ENCODE results near the gene ABCB9.
"Not testable (repeated sequence)": the region's sequence is repeated elsewhere in the genome, so short reads cannot be mapped to it uniquely, and the experiment has no call there.

The ABCB9 gene

DNA sequence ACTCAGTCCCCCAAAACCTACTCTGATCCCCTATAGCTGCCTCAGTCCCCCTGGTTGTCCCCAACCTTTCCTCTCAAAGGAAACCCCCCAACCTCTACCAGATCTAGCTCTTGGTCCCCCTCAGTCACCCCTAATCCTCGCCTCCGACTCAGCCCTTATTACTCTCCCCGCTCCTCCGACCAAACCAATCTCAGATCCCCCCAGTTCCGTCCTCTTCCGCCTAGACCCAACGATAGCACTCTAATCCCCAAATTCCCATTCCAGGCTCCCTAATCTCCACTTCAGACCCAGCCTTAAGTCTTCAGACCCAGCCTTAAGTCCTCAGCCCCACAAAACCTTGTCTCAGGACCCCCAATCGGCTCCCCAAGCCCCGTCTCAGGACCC, 71.0 kb downstream of the ABCB9 start:
- no CpG with 5 or more reads among the region's 9 CpGs for WGBS (ENCODE audit: insufficient coverage, insufficient read length)
- DNase-seq (ENCODE audit: low read depth, low spot score), result no peak
- peaks cover 7% of the 10 kb centered on the region for H3K4me1 ChIP-seq (ENCODE audit: control insufficient read depth, insufficient read depth, low read length)

DNA sequence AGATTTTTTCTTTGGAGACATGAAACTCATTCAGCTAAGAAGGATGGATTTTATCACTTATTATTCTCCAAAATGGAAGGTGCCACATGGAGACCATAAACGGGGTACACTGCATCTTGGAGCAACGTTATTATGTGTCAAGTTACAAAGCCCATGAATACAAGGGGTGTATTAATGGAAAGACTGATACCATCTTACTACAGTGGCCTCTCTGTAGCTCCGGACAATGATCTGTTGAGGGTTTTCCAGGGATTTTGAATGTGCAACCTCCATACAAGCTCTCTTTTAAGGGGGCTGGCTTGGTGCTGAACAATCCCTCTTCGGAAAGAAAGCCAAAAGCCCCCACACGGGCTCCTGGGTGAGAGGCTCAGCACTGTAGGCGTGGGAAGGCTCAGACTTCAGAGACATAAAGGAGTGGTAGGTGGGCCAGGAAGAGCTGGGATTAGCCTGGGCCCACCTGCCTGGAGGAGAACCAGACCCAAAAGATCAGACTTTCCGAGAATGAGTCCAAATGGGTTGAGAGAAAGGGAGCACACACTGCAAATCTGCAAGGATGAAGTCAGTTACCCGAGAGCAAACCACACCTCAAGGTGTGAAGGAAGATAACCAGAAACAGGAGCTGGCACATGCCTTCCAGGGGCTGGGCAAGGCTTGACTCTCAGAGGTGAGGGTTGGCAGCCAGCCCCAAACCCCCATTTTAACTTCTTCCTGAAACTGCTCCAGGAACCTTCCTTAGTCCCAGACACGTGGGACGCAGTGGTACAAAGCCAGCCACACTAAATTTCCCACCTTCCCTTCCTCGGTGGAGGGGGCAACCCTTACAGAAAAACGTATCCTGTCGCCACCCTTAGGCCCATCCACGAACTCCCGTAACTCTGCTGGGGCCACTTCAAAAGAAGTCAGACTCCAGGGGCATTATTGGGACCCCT, 71.8 kb downstream of the ABCB9 start:
- H3K36me3 ChIP-seq (ENCODE audit: control insufficient read depth, insufficient read depth, low read length), result no peaks in the 10 kb centered on the region
- H3K4me3 ChIP-seq (ENCODE audit: low read length), result no peak overlapping the region
- H3K4me1 ChIP-seq (ENCODE audit: control insufficient read depth, insufficient read depth, low read length), result peaks cover 7% of the 10 kb centered on the region
- H3K9me3 ChIP-seq (ENCODE audit: control insufficient read depth, insufficient read depth, low read length), result no peaks in the 10 kb centered on the region
- H3K27ac ChIP-seq (ENCODE audit: low read length), result no peak overlapping the region
- no peak for DNase-seq (ENCODE audit: low read depth, low spot score)
- no CpG with 5 or more reads among the region's 15 CpGs for WGBS (ENCODE audit: insufficient coverage, insufficient read length)
- H3K27me3 ChIP-seq (ENCODE audit: control insufficient read depth, insufficient read depth, low read length), result peaks cover 11% of the 10 kb centered on the region; the same call in 1 of the 2 replicates

More for the DNA sequence above, 71.0 kb downstream of the ABCB9 start:
- Histone ChIP-seq H3K9me3 (ENCODE audit: control insufficient read depth, insufficient read depth, low read length) (no peaks in the 10 kb centered on the region), H3K27ac (ENCODE audit: low read length) (no peak overlapping the region), H3K4me3 (ENCODE audit: low read length) (peak overlapping the region; percentile 85; the same call in 1 of the 2 replicates), H3K36me3 (ENCODE audit: control insufficient read depth, insufficient read depth, low read length) (no peaks in the 10 kb centered on the region), H3K27me3 (ENCODE audit: control insufficient read depth, insufficient read depth, low read length) (peaks cover 11% of the 10 kb centered on the region; the same call in 1 of the 2 replicates)

DNA sequence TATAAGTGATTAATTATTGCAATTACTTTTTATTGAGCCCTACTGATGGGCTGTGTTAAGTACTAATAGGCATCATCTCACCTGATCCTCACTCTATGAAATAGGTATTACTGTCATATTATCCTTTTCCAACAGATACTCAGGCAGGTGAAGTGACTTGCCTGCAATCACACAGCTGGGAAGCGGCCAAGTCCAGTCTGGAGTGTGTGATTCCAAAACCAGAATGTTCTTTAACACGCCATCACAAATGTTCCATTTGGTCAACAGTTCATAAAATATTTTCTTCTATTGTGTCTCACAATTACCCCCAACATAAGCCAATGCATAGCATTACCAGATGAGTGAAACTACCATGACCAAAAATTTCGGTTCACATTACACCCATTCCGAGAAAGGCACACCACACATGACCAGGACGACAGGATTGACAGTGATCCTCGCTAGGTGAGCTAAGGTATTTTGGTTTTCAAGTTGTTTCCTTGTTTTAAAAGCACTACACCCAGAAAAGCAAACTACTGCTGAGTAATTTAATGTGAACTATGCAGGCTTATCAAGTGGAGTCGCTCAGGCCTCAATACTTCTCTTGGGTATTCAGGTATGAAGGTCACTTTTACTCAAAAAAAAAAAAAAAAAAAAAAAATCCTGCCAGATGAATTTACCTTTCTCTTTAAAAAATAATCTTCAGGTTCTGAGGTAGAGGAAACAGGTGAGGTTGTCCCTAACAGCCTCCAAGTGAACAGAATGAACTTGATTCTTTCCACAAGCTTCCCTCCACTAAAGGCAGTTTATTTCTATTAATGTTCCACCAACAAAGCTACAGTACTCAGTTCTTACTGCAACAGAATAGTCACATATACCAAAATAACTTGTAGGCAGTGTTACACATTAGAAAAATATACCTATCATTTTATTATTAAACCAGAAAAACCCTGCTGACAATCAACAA, 72.8 kb downstream of the ABCB9 start:
- Histone ChIP-seq H3K36me3 (ENCODE audit: control insufficient read depth, insufficient read depth, low read length) (no peaks in the 10 kb centered on the region), H3K27ac (ENCODE audit: low read length) (no peak overlapping the region), H3K27me3 (ENCODE audit: control insufficient read depth, insufficient read depth, low read length) (peaks cover 11% of the 10 kb centered on the region; the same call in 1 of the 2 replicates), H3K4me3 (ENCODE audit: low read length) (no peak overlapping the region), H3K9me3 (ENCODE audit: control insufficient read depth, insufficient read depth, low read length) (no peaks in the 10 kb centered on the region), H3K4me1 (ENCODE audit: control insufficient read depth, insufficient read depth, low read length) (peaks cover 12% of the 10 kb centered on the region)
- DNase-seq (ENCODE audit: low read depth, low spot score), result no peak
- no CpG with 5 or more reads among the region's 7 CpGs for WGBS (ENCODE audit: insufficient coverage, insufficient read length)

DNA sequence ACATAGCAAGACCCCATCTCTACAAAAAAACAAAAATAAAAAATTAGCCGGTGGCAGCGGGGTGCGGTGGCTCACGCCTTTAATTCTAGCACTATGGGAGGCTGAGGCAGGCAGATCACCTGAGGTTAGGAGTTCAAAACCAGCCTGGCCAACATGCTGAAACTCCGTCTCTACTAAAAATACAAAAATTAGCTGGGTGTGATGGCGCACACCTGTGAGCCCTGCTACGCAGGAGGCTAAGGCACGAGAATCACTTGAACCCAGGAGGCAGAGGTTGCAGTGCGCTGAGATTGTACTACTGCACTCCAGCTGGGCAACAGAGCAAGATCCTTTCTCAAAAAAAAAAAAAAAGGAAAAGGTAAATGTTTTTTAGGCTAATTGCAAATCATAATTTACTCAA, 73.5 kb downstream of the ABCB9 start:
- not testable (repeated sequence) for H3K4me3 ChIP-seq (ENCODE audit: low read length)

DNA sequence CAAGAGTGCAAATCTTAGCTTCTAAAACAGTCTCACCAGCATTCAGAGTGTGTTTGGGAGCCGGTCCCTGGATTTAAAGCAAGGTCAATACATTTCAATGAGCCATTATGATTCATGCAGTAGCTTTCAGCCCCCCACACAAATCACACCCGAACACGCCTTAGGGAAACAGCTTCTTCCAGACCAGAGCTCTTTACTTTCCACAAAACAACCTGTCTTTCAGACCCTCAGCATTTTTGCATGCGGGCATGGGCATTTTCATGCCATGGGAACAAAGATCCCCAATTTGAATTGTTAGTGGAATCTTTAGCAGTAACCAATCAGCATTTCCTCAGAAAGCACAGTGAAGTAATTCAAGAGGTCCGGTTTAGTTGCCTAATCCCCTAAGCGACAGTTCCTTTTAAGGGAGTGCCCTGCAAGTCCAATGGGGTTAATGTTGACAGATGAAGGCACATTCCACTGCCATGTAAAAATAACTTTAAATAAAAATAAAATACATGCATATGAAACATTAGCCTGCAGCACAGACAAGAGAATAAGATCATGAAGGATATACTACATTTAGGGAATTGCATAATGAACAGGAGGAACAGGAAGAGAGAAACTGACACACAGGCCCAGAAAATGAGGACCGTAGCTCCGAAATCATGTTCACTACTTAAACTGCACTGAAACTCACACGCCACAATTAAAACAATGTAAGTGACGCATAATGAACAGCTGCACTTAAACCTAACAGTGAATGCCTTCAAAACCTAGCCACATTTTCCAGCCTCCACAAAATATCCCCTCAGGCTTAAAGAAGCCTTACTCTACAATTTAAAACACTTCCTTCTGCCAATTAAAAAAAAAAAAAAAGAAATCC, 74.4 kb downstream of the ABCB9 start:
- no peak overlapping the region for H3K4me3 ChIP-seq (ENCODE audit: low read length)
- DNase-seq (ENCODE audit: low read depth, low spot score), result no peak
- peaks cover 14% of the 10 kb centered on the region for H3K4me1 ChIP-seq (ENCODE audit: control insufficient read depth, insufficient read depth, low read length)
- peaks cover 11% of the 10 kb centered on the region; the same call in 1 of the 2 replicates for H3K27me3 ChIP-seq (ENCODE audit: control insufficient read depth, insufficient read depth, low read length)
- no peaks in the 10 kb centered on the region for H3K9me3 ChIP-seq (ENCODE audit: control insufficient read depth, insufficient read depth, low read length)
- no CpG with 5 or more reads among the region's 10 CpGs for WGBS (ENCODE audit: insufficient coverage, insufficient read length)
- no peak overlapping the region for H3K27ac ChIP-seq (ENCODE audit: low read length)
- H3K36me3 ChIP-seq (ENCODE audit: control insufficient read depth, insufficient read depth, low read length), result no peaks in the 10 kb centered on the region

More for the DNA sequence above, 73.5 kb downstream of the ABCB9 start:
- H3K36me3 ChIP-seq (ENCODE audit: control insufficient read depth, insufficient read depth, low read length); DNase-seq (ENCODE audit: low read depth, low spot score); H3K27ac ChIP-seq (ENCODE audit: low read length); H3K9me3 ChIP-seq (ENCODE audit: control insufficient read depth, insufficient read depth, low read length): not testable (repeated sequence)
- no CpG with 5 or more reads among the region's 9 CpGs for WGBS (ENCODE audit: insufficient coverage, insufficient read length)
- Histone ChIP-seq H3K27me3 (ENCODE audit: control insufficient read depth, insufficient read depth, low read length) (peaks cover 11% of the 10 kb centered on the region; the same call in 1 of the 2 replicates), H3K4me1 (ENCODE audit: control insufficient read depth, insufficient read depth, low read length) (peaks cover 14% of the 10 kb centered on the region)

DNA sequence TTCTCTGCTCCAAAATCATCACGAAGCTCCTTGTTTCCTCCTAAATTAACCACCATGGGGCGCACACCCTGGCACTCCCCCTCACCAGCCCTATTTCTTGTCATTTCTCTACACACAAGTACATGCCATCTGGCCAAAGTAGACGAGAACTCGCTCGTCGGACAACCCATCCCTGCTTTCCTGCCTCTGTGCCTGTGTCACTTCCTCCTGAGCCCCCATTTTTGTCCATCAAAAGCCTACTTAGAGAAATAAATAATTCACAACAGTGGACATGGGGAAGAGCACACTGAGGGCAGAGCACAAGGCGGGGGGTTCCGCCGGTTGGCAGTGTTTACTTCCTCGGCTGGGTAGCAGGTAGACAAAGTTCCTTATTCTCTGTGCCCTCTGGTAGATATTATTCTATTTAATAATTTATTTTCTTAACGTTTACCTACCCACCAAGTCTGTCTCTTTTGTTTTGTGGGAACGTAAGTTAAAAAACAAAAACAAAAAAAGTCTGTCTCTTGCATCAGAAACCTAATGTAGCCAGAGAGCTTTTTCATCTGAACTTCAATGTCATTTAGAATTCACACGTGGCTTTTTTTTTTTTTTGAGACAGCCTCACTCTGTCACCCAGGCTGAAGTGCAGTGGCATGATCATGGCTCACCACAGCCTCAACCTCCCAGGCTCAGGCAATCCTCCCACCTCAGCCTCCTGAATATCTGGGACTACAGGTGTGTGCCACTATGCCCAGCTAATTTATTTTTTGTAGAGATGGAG, 76.3 kb downstream of the ABCB9 start:
- Histone ChIP-seq H3K9me3 (ENCODE audit: control insufficient read depth, insufficient read depth, low read length) (no peaks in the 10 kb centered on the region), H3K4me1 (ENCODE audit: control insufficient read depth, insufficient read depth, low read length) (peaks cover 12% of the 10 kb centered on the region), H3K36me3 (ENCODE audit: control insufficient read depth, insufficient read depth, low read length) (no peaks in the 10 kb centered on the region), H3K27me3 (ENCODE audit: control insufficient read depth, insufficient read depth, low read length) (peaks cover 5% of the 10 kb centered on the region; the same call in 1 of the 2 replicates), H3K27ac (ENCODE audit: low read length) (no peak overlapping the region), H3K4me3 (ENCODE audit: low read length) (no peak overlapping the region)
- whole genome bisulfite sequencing (ENCODE audit: insufficient coverage, insufficient read length), result no CpG with 5 or more reads among the region's 13 CpGs
- no peak for DNase-seq (ENCODE audit: low read depth, low spot score)

DNA sequence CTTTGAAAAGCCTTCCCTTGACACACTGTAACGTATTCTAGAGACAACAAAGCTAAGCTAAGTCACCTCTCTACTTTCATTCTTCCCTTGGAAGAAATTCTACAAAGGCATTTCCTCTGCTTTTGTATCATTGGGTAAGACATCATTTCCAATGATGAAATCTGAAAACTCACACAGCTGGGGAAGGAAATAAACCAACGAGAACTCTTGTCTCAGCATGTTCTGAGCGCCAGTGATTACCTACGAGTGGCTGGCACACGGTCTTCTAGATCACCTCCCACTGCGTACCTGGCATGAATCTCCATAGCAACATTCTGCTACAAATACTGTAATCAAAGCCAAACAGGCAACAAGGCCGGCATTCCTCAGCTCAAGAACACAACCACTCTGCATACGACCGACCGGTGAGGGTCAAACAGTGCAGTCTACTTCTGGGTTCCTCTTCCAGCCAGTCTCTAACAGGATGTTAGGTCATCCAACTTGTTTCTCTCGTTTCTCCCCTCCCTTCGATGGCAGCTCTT, 78.0 kb downstream of the ABCB9 start:
- no peak for DNase-seq (ENCODE audit: low read depth, low spot score)
- no peaks in the 10 kb centered on the region for H3K9me3 ChIP-seq (ENCODE audit: control insufficient read depth, insufficient read depth, low read length)
- H3K27me3 ChIP-seq (ENCODE audit: control insufficient read depth, insufficient read depth, low read length), result no peaks in the 10 kb centered on the region
- no peak overlapping the region for H3K4me3 ChIP-seq (ENCODE audit: low read length)
- peaks cover 9% of the 10 kb centered on the region for H3K4me1 ChIP-seq (ENCODE audit: control insufficient read depth, insufficient read depth, low read length)
- no CpG with 5 or more reads among the region's 12 CpGs for WGBS (ENCODE audit: insufficient coverage, insufficient read length)
- no peak overlapping the region for H3K27ac ChIP-seq (ENCODE audit: low read length)
- no peaks in the 10 kb centered on the region for H3K36me3 ChIP-seq (ENCODE audit: control insufficient read depth, insufficient read depth, low read length)

DNA sequence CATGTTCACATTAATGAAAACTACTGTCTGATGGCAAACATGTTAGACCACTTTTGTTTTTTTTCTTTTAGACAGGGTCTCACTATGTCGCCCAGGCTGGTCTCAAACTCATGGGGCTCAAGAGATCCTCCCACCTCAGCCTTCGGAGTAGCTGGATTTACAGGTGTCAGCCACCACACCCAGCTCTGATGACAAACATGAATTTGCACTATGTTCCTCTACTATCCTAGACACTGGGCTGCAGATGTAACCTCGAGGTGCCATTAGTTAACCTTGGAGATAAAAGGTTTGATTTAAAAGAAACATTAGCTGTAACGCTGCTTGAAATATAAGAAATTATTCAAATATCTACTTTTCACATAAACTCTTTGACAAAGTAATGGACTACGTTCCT, 78.4 kb downstream of the ABCB9 start:
- H3K4me3 ChIP-seq (ENCODE audit: low read length), result no peak overlapping the region
- no peak overlapping the region for H3K27ac ChIP-seq (ENCODE audit: low read length)
- no peaks in the 10 kb centered on the region for H3K36me3 ChIP-seq (ENCODE audit: control insufficient read depth, insufficient read depth, low read length)
- H3K27me3 ChIP-seq (ENCODE audit: control insufficient read depth, insufficient read depth, low read length), result no peaks in the 10 kb centered on the region
- H3K9me3 ChIP-seq (ENCODE audit: control insufficient read depth, insufficient read depth, low read length), result no peaks in the 10 kb centered on the region
- H3K4me1 ChIP-seq (ENCODE audit: control insufficient read depth, insufficient read depth, low read length), result peaks cover 9% of the 10 kb centered on the region
- WGBS (ENCODE audit: insufficient coverage, insufficient read length), result no CpG with 5 or more reads among the region's 5 CpGs
- no peak for DNase-seq (ENCODE audit: low read depth, low spot score)
